H1 (cell line): ENCODE measurements around the gene PRKRIP1. TPM values are rescaled to one million over a fixed set of nuclear protein-coding genes. Genes with fewer than 3 reads are reported as not detected.
A peak's percentile ranks its signal among the peaks of the same experiment; 100 is the strongest.

ENCODE experiments used
- CTCF ChIA-PET: fragments of 300-600 bp; sonication (Branson Sonifier 250); formaldehyde crosslinking; loops from one replicate; lab custom pipeline; 2021; ENCODE audit not compliant: partially characterized antibody; lab: Charles Lee
- POLR2A ChIA-PET: fragments of 300-600 bp; sonication (Branson Sonifier 250); formaldehyde crosslinking; loops from one replicate; lab custom pipeline; 2021; ENCODE audit warnings: inconsistent platforms; ENCODE audit not compliant: partially characterized antibody; lab: Charles Lee
- DNase-seq, 2 experiments: peaks; one replicate each; pipeline versions ENCODE4 v3.0.0 to v3.0.0-alpha.2; 2010 to 2022; ENCODE audit warnings: low spot score in 2 of 2, low read depth in 1 of 2, mixed read lengths in 1 of 2
- FAIRE-seq: peaks from 2 replicates; lab custom pipeline; 2011; peaks lifted over from hg19 to GRCh38; lab: Jason Lieb, UNC
- H2AFZ ChIP-seq: 2 replicates; pipeline ENCODE4 v1.8.1; 2012; ENCODE audit warnings: low read length, inconsistent platforms
- H2AK5ac ChIP-seq: 2 replicates; pipeline ENCODE4 v1.6.1; 2013; ENCODE audit warnings: low read depth, low read length
- H2BK120ac ChIP-seq: replicated peaks from 2 replicates; pipeline ENCODE3; 2013; ENCODE audit warnings: low read depth, low read length, inconsistent platforms
- H2BK12ac ChIP-seq: 2 replicates; pipeline ENCODE4 v1.6.1; 2013; ENCODE audit warnings: low read depth, low read length
- H2BK15ac ChIP-seq: 2 replicates; pipeline ENCODE4 v1.6.1; 2013; ENCODE audit warnings: low read length
- H2BK20ac ChIP-seq: 2 replicates; pipeline ENCODE4 v1.6.1; 2013; ENCODE audit warnings: low read length
- H2BK5ac ChIP-seq: 2 replicates; pipeline ENCODE4 v1.6.1; 2013; ENCODE audit warnings: low read depth, low read length
- H3K14ac ChIP-seq: 2 replicates; pipeline ENCODE4 v1.6.1; 2013; ENCODE audit warnings: inconsistent platforms; ENCODE audit not compliant: insufficient read length
- H3K18ac ChIP-seq: 2 replicates; pipeline ENCODE4 v1.6.1; 2013; ENCODE audit warnings: low read length; ENCODE audit errors: extremely low read depth
- H3K23ac ChIP-seq: 2 replicates; pipeline ENCODE4 v1.6.1; 2013; ENCODE audit warnings: inconsistent platforms; ENCODE audit not compliant: insufficient read length
- H3K23me2 ChIP-seq: 2 replicates; pipeline ENCODE4 v1.6.1; 2013; ENCODE audit warnings: low read depth, low read length
- H3K27ac ChIP-seq: 2 replicates; pipeline ENCODE4 v1.6.1; 2011; ENCODE audit warnings: low read depth, low read length, inconsistent platforms
- H3K27me3 ChIP-seq, 4 experiments: replicated peaks in 1 of 4; 1 replicate in 1 of 4; 2 replicates in 3 of 4; pipeline versions ENCODE4 v1.6.1 to v1.8.1; 2011 to 2013; ENCODE audit warnings: low read length in 3 of 4, mild to moderate bottlenecking in 3 of 4, inconsistent platforms in 2 of 4, mixed read lengths in 2 of 4, moderate library complexity in 1 of 4; ENCODE audit not compliant: control insufficient read depth in 3 of 4, insufficient read depth in 3 of 4; ENCODE audit errors: extremely low read depth in 1 of 4
- H3K36me3 ChIP-seq, 4 experiments: 2 replicates each; pipeline versions ENCODE4 v1.6.1 to v1.8.1; 2011 to 2013; ENCODE audit warnings: mild to moderate bottlenecking in 4 of 4, low read length in 3 of 4, moderate library complexity in 2 of 4, control low read depth in 1 of 4, inconsistent platforms in 1 of 4; ENCODE audit not compliant: insufficient read depth in 4 of 4, control insufficient read depth in 2 of 4
- H3K4ac ChIP-seq: replicated peaks from 2 replicates; pipeline ENCODE3; 2013; ENCODE audit warnings: low read length, low read depth, mixed read lengths, inconsistent platforms; ENCODE audit not compliant: insufficient read length
- H3K4me1 ChIP-seq, 4 experiments: replicated peaks in 1 of 4; 1 replicate in 1 of 4; 2 replicates in 3 of 4; pipeline versions ENCODE4 v1.6.1 to v1.8.1; 2011 to 2013; ENCODE audit warnings: low read length in 3 of 4, inconsistent platforms in 2 of 4, mixed read lengths in 1 of 4; ENCODE audit not compliant: insufficient read depth in 4 of 4, control insufficient read depth in 3 of 4
- H3K4me2 ChIP-seq, 2 experiments: 2 replicates each; pipeline versions ENCODE4 v1.6.1 to v1.8.1; 2011 to 2013; ENCODE audit warnings: low read depth in 2 of 2, low read length in 2 of 2, control low read depth in 1 of 2, inconsistent platforms in 1 of 2, mild to moderate bottlenecking in 1 of 2; ENCODE audit not compliant: insufficient read depth in 1 of 2
- H3K4me3 ChIP-seq, 4 experiments: fragments of 200-600, 300-600 bp in 1 of 4; sonication (generic), shearing (Covaris generic), sonication (Bioruptor Twin) in 1 of 4; 2 replicates each; pipeline versions ENCODE4 v1.5.1 to v1.8.1; 2011 to 2016; ENCODE audit warnings: low read length in 4 of 4, low read depth in 3 of 4, control low read depth in 2 of 4, inconsistent platforms in 2 of 4, mild to moderate bottlenecking in 2 of 4, mixed read lengths in 1 of 4, moderate library complexity in 1 of 4; ENCODE audit not compliant: insufficient read depth in 2 of 4; ENCODE audit errors: extremely low read depth in 1 of 4
- H3K56ac ChIP-seq: replicated peaks from 2 replicates; pipeline ENCODE3; 2013; ENCODE audit warnings: low read depth, mild to moderate bottlenecking, mixed read lengths, low read length, inconsistent platforms; ENCODE audit not compliant: insufficient read length
- H3K79me1 ChIP-seq: 2 replicates; pipeline ENCODE4 v1.6.1; 2013; ENCODE audit warnings: low read depth, low read length, control low read depth
- H3K79me2 ChIP-seq, 2 experiments: 2 replicates each; pipeline versions ENCODE4 v1.6.1 to v1.8.1; 2012 to 2013; ENCODE audit warnings: low read length in 2 of 2, mild to moderate bottlenecking in 2 of 2, inconsistent platforms in 1 of 2; ENCODE audit not compliant: insufficient read depth in 2 of 2, control insufficient read depth in 1 of 2
- H3K9ac ChIP-seq, 4 experiments: replicated peaks in 1 of 4; 1 replicate in 1 of 4; 2 replicates in 3 of 4; pipeline versions ENCODE4 v1.6.1 to v1.8.1; 2011 to 2013; ENCODE audit warnings: low read depth in 3 of 4, low read length in 3 of 4, control low read depth in 2 of 4, mild to moderate bottlenecking in 2 of 4, moderate library complexity in 2 of 4, inconsistent platforms in 1 of 4; ENCODE audit errors: extremely low read depth in 1 of 4
- H3K9me3 ChIP-seq, 2 experiments: 2 replicates each; pipeline versions ENCODE4 v1.6.1 to v1.8.1; 2012 to 2013; ENCODE audit warnings: mild to moderate bottlenecking in 2 of 2, moderate library complexity in 2 of 2, control low read depth in 1 of 2, inconsistent platforms in 1 of 2, low read depth in 1 of 2, low read length in 1 of 2, mixed read lengths in 1 of 2; ENCODE audit not compliant: insufficient read depth in 2 of 2
- H4K20me1 ChIP-seq, 2 experiments: replicated peaks in 1 of 2; 2 replicates each; pipeline versions ENCODE3 to v1.8.1; 2011 to 2013; ENCODE audit warnings: inconsistent platforms in 2 of 2, low read length in 2 of 2, mild to moderate bottlenecking in 1 of 2; ENCODE audit not compliant: insufficient read depth in 2 of 2, control insufficient read depth in 1 of 2
- H4K5ac ChIP-seq: 2 replicates; pipeline ENCODE4 v1.6.1; 2013; ENCODE audit warnings: low read length, low read depth, mixed read lengths, inconsistent platforms; ENCODE audit not compliant: insufficient read length
- H4K8ac ChIP-seq: 2 replicates; pipeline ENCODE4 v1.8.0; 2013; ENCODE audit warnings: mild to moderate bottlenecking, moderate library complexity, low read length, inconsistent platforms; ENCODE audit not compliant: insufficient read depth; ENCODE audit errors: extremely low read depth
- H4K91ac ChIP-seq: replicated peaks from 2 replicates; pipeline ENCODE3; 2013; ENCODE audit warnings: low read length, mixed read lengths, inconsistent platforms; ENCODE audit not compliant: insufficient read length
- BACH1 ChIP-seq: IDR thresholded peaks from 2 replicates; pipeline ENCODE4 v1.6.1; 2012; ENCODE audit warnings: low read length, improper control_type of control experiment
- HDAC2 ChIP-seq, 2 experiments: fragments of 300-600 bp in 1 of 2; sonication (generic) in 1 of 2; IDR thresholded peaks; 2 replicates each; pipeline ENCODE4 v1.6.1; 2011 to 2012; ENCODE audit warnings: low read depth in 2 of 2, low read length in 2 of 2, mild to moderate bottlenecking in 2 of 2, moderate library complexity in 2 of 2, borderline replicate concordance in 1 of 2, inconsistent platforms in 1 of 2
- HDAC6 ChIP-seq: IDR thresholded peaks from one replicate; pipeline ENCODE4 v1.7.1; 2012; ENCODE audit warnings: low read depth, mild to moderate bottlenecking, inconsistent platforms, low read length, moderate library complexity
- JUND ChIP-seq: IDR thresholded peaks from 2 replicates; pipeline ENCODE4 v1.6.1; 2011; ENCODE audit warnings: mild to moderate bottlenecking, improper control_type of control experiment, low read length
- KDM5A ChIP-seq: fragments of 200-600 bp; IDR thresholded peaks from 2 replicates; pipeline ENCODE4 v1.7.1; 2012; ENCODE audit warnings: mild to moderate bottlenecking, low read length, inconsistent platforms, mixed read lengths
- SUZ12 ChIP-seq: fragments of 200-600 bp; sonication (generic); IDR thresholded peaks from 2 replicates; pipeline ENCODE4 v1.6.1; 2012; ENCODE audit warnings: mild to moderate bottlenecking, inconsistent platforms, low read length, moderate library complexity, mixed read lengths
- TBP ChIP-seq: IDR thresholded peaks from 2 replicates; pipeline ENCODE4 v1.6.1; 2011; ENCODE audit warnings: low read depth, low read length, improper control_type of control experiment
- TCF12 ChIP-seq: IDR thresholded peaks from 2 replicates; pipeline ENCODE4 v1.6.1; 2011; ENCODE audit warnings: low read depth, mild to moderate bottlenecking, low read length
- WGBS, 2 experiments: shearing (Covaris generic) in 1 of 2; methylation state at CpG; one replicate each; pipeline versions ENCODE4 v1.1.6 to v1.1.7; 2013 to 2015; ENCODE audit warnings: low lambda C conversion rate in 2 of 2, mixed read lengths in 2 of 2, inconsistent platforms in 1 of 2, low coverage in 1 of 2, missing lambda C conversion rate in 1 of 2; ENCODE audit not compliant: insufficient replicate concordance in 2 of 2, insufficient coverage in 1 of 2, insufficient read length in 1 of 2; ENCODE audit errors: extremely low coverage in 1 of 2, missing lambda C conversion rate in 1 of 2; 5-methylcytosine and 5-hydroxymethylcytosine counted together
- polyA plus RNA-seq, 7 experiments: library from polyadenylated mRNA; depleted of rRNA in 3 of 7; stranded (reverse) in 5 of 7; unstranded in 2 of 7; fragments of >200 nt in 5 of 7; fragments of 200-250 nt in 2 of 7; gene quantifications; 1 replicate in 5 of 7; 2 replicates in 1 of 7; 4 replicates in 1 of 7; pipeline versions ENCODE4 v1.2.1 to v1.2.3, GENCODE V29; 2011 to 2013; ENCODE audit warnings: missing spikeins in 2 of 7, mixed read lengths in 2 of 7
- total RNA-seq: library from RNA; stranded (reverse); fragmentation: NEBNext Ultra II Directional; extraction: Animal tissue kit (Norgen Biotek cat#: 25700); gene quantifications from 2 replicates; pipeline ENCODE4 v1.2.1, GENCODE V29; 2021

Gene PRKRIP1
- total and polyA plus RNA-seq, 2 of the 8 experiments (the other 6 are each of a cell fraction or from before 2014, with no cell fraction given), result 11.1 to 22.0 TPM

DNA sequence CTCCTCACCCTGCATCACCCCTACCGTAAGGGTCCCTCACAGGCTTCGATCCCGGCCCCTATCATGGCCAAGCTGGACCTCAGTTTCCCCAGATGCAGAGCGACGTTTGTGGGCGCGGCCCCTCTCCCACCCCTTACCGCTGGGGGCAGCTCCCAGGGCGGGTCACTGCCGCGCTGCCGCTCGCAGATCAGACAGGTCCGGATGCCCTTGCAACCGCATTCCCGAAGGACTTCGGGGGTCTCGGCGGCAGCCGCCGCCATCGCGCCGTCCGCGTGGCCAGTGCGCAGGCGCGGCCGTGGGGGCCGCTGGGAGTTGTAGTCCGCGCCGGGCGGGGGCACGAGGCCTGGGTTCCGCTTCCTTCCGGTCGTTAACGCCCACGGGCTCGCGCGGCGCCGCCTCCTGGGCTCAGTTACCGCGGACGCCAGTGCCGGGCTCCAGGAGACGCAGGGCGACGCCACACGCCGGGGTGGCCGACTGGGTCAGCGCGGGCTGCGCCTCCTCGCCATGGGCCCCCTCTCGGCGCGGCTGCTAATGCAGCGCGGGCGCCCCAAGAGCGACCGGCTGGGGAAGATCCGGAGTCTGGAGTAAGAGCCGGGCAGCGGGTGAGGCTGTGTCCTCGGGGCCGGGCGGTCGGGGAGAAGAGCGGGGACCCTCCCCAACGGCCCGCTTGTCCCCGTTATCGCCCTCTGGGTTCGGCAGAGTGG is 68.6 kb downstream of the PRKRIP1 start, which contains the start of the genes ALKBH4 and LRWD1:
Gene ALKBH4 (minus strand): TSS at position 287 of the 704 bp plus-strand sequence. CDS start 27 bp downstream, at position 260.
Gene LRWD1 (plus strand): TSS at position 408 of the 704 bp plus-strand sequence. CDS start 97 bp downstream, at position 505.
- Histone ChIP-seq H3K23me2 (peaks cover 5% of the 10 kb centered on the region; the same call in 1 of the 2 replicates), H3K9me3 (no peaks in the 10 kb centered on the region), H2BK12ac (no peak within 1 kb of the TSS), H3K4ac (peak within 1 kb of the TSS; percentile 81), H3K27me3 (no peaks in the 10 kb centered on the region; a peak in 1 of 7 replicates), H3K56ac (peak within 1 kb of the TSS; percentile 90), H4K20me1 (peaks cover 0 to 7% of the 10 kb centered on the region in 2 experiments), H3K79me1 (peaks cover 9% of the 10 kb centered on the region), H3K27ac (peak within 1 kb of the TSS; percentile 12; the same call in 1 of the 2 replicates), H3K14ac (no peak within 1 kb of the TSS), H2BK5ac (peak within 1 kb of the TSS; percentile 80; the same call in 1 of the 2 replicates), H2BK120ac (no peak within 1 kb of the TSS), H3K36me3 (no peaks in the 10 kb centered on the region; a peak in 3 of 8 replicates), H3K4me2 (peak within 1 kb of the TSS; percentile 88 to 98), H2AFZ (peak within 1 kb of the TSS; percentile 64), H2BK15ac (no peak within 1 kb of the TSS), H3K79me2 (peaks cover 0 to 11% of the 10 kb centered on the region in 2 experiments; a peak in 2 of 4 replicates), H3K9ac (peak within 1 kb of the TSS; percentile 68 to 86 (median 82)), H4K8ac (peak within 1 kb of the TSS; percentile 94), H4K5ac (peak within 1 kb of the TSS; percentile 73), H3K4me1 (peaks cover 0 to 10% (median 1%) of the 10 kb centered on the region in 4 experiments; a peak in 3 of 7 replicates), H3K4me3 (peak within 1 kb of the TSS; percentile 82 to 99 (median 88)), H3K18ac (peak within 1 kb of the TSS; percentile 90), H2AK5ac (peak within 1 kb of the TSS; percentile 32; the same call in 1 of the 2 replicates), H2BK20ac (no peak within 1 kb of the TSS), H4K91ac (peak within 1 kb of the TSS; percentile 93), H3K23ac (no peak within 1 kb of the TSS)
- ChIA-PET CTCF (interaction anchor here (0.6 to 2.1 kb wide), 9 partner anchors 15 to 302 kb away, joined by 3 to 8 read pairs (median 5); no protein-coding TSS in a partner anchor), POLR2A (interaction anchor here (0.8 to 3.5 kb wide), 12 partner anchors 8 to 173 kb away, joined by 3 to 11 read pairs (median 5); no protein-coding TSS in a partner anchor)
- FAIRE-seq (no peak), DNase-seq (peak; percentile 70 to 97)
- WGBS, 2 experiments, result 1% methylated on average over 44 of the region's 81 CpGs; no CpG with 5 or more reads in 1 of the 2 experiments
- TF ChIP-seq TBP, result peak; percentile 11; the same call in 1 of the 2 replicates
- TF ChIP-seq KDM5A, result no peak; the same call in 1 of the 2 replicates
- TF ChIP-seq JUND, result no peak
- TF ChIP-seq TCF12, result no peak
- TF ChIP-seq HDAC2 (IDR thresholded peaks at IDR 0.05; ENCODE audit: borderline replicate concordance in 1 of 2, low read depth in 2 of 2, low read length in 2 of 2), result peak; percentile 75 to 78; a peak in 3 of 4 replicates
- TF ChIP-seq SUZ12, result no peak
- peak; percentile 84 for TF ChIP-seq BACH1
- no peak for TF ChIP-seq HDAC6
